Ectodermal cell (in vitro differentiated cells): ENCODE results near the gene EXD3.
"Not testable (repeated sequence)": the region's sequence is repeated elsewhere in the genome, so short reads cannot be mapped to it uniquely, and the experiment has no call there.

ENCODE experiments used
- H3K27ac ChIP-seq: 2 replicates; pipeline ENCODE4 v1.7.0; 2013; ENCODE audit warnings: mild to moderate bottlenecking, low read depth, low read length; ENCODE audit not compliant: insufficient read depth, poor library complexity, severe bottlenecking
- H3K27me3 ChIP-seq: 2 replicates; pipeline ENCODE4 v1.7.0; 2013; ENCODE audit warnings: mild to moderate bottlenecking, low read length; ENCODE audit not compliant: insufficient read depth, control insufficient read depth, poor library complexity, severe bottlenecking
- H3K36me3 ChIP-seq: one replicate; pipeline ENCODE4 v1.7.0; 2013; ENCODE audit warnings: low read length; ENCODE audit not compliant: control insufficient read depth, insufficient read depth
- H3K4me1 ChIP-seq: one replicate; pipeline ENCODE4 v1.7.0; 2013; ENCODE audit warnings: low read length; ENCODE audit not compliant: control insufficient read depth, insufficient read depth
- H3K4me3 ChIP-seq: 2 replicates; pipeline ENCODE4 v1.7.0; 2013; ENCODE audit warnings: low read depth, low read length, control low read depth; ENCODE audit not compliant: insufficient read depth
- H3K9me3 ChIP-seq: 2 replicates; pipeline ENCODE4 v1.7.0; 2013; ENCODE audit warnings: mild to moderate bottlenecking, low read length, moderate library complexity; ENCODE audit not compliant: control insufficient read depth
- WGBS, 2 experiments: methylation state at CpG; one replicate each; pipeline ENCODE4 v1.1.7; 2013; ENCODE audit warnings: missing lambda C conversion rate in 2 of 2; 5-methylcytosine and 5-hydroxymethylcytosine counted together

Gene EXD3

GRCh38 chr9:137410236-137410890 is 12.6 kb downstream of the EXD3 start:
- not testable (repeated sequence) for H3K4me3 ChIP-seq, H3K36me3 ChIP-seq, H3K27ac ChIP-seq, H3K9me3 ChIP-seq, H3K27me3 ChIP-seq
- peaks cover 10% of the 10 kb centered on the region for H3K4me1 ChIP-seq
- 91 to 92% methylated on average over 18 of the region's 18 CpGs for WGBS, 2 experiments

- Histone ChIP-seq H3K27ac (no peak overlapping the region), H3K4me1 (peaks cover 10% of the 10 kb centered on the region), H3K4me3 (no peak overlapping the region), H3K27me3 (peaks cover 8% of the 10 kb centered on the region), H3K9me3 (no peaks in the 10 kb centered on the region), H3K36me3 (no peaks in the 10 kb centered on the region)
- 88 to 95% methylated on average over 11 of the region's 11 CpGs for WGBS, 2 experiments
Observed at GRCh38 chr9:137409515-137409914, 13.4 kb downstream of the EXD3 start.

DNA sequence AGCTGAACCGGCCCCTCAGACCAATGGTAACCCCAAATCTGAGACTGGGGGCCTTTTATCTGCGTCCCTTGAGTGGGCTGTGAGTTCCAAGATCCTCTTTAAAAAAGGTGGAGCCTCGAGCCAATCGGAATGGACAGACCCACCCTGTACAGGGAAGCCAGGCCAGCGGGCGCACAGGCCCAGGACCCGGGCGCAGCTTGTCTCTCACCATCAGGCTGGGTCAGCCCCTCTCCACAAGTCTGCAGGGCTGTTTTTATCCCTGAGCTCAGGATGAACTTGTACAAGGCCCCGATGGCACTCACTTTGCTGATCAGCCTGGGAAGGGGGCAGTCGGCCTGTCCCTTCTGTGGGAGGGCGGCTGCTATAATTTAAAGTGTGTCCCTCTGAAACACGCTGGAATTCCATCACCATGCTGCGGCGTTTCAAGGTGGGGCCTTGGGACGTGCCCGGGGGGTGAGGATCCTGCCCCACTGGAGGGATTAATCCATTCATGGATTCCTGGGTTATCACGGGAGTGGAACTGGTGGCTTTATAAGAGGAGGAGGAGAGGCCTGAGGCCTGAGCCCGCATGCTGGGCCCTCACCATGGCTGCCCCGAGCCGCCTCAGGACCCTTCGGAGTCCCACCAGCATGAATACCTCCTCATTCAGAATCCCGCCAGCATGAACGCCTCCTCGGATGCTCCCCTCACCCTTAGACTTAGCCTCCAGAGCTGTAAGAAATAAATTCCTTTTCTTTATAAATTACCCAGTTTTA is 14.1 kb downstream of the EXD3 start:
- H3K36me3 ChIP-seq: no peaks in the 10 kb centered on the region
- H3K4me1 ChIP-seq: peaks cover 10% of the 10 kb centered on the region
- no peak overlapping the region for H3K4me3 ChIP-seq
- WGBS, 2 experiments: 93 to 95% methylated on average over 23 to 24 of the region's 24 CpGs
- no peaks in the 10 kb centered on the region for H3K9me3 ChIP-seq
- H3K27ac ChIP-seq: no peak overlapping the region
- H3K27me3 ChIP-seq: peaks cover 8% of the 10 kb centered on the region

- no peak overlapping the region for H3K27ac ChIP-seq
- H3K4me1 ChIP-seq: peaks cover 9% of the 10 kb centered on the region
- H3K9me3 ChIP-seq: no peaks in the 10 kb centered on the region
- 81 to 83% methylated on average over 31 of the region's 31 CpGs for WGBS, 2 experiments
- H3K36me3 ChIP-seq: no peaks in the 10 kb centered on the region
- peaks cover 8% of the 10 kb centered on the region for H3K27me3 ChIP-seq
- no peak overlapping the region for H3K4me3 ChIP-seq
Observed at GRCh38 chr9:137407590-137408300, 15.2 kb downstream of the EXD3 start.

- Histone ChIP-seq H3K4me1 (peaks cover 5% of the 10 kb centered on the region), H3K9me3 (no peaks in the 10 kb centered on the region), H3K27me3 (peaks cover 8% of the 10 kb centered on the region), H3K36me3 (no peaks in the 10 kb centered on the region), H3K4me3 (peak overlapping the region; percentile 26), H3K27ac (no peak overlapping the region)
- 4% methylated on average over 63 of the region's 63 CpGs for WGBS, 2 experiments
Observed at GRCh38 chr9:137406876-137407589, 15.9 kb downstream of the EXD3 start.

DNA sequence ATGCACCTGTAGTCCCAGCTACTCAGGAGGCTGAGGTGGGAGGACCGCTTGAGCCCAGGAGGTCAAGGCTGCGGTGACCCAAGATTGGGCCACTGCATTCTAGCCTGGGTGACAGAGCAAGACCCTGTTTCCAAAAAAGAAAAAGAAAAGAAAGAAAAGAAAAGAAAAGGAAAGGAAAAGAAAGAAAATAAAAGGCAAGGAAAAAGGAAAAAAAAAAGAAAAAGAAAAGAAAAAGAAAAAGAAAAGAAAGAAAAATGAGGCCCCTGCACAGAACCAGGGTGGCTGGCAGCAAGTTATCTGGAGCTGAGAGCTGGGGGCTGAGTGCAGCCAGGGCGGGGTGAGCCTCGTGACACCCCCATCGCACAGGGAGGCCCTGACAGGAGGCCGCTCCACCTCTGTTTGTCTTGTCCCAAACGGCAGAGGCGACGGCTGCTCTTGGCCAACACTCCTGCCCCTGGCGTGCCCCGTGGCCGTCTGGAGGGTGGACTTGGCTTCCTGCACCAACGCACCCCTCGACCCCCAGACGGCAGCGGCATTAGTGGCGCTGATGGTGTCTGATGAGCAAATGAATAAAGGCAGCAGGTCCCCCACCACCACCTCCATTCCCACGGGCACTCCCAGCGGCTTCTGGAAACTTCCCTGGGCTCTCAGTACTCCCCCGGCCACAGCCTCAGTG is 16.7 kb downstream of the EXD3 start:
- H3K4me1 ChIP-seq: peaks cover 5% of the 10 kb centered on the region
- H3K27ac ChIP-seq: no peak overlapping the region
- H3K36me3 ChIP-seq: no peaks in the 10 kb centered on the region
- WGBS, 2 experiments: 83% methylated on average over 20 of the region's 20 CpGs
- H3K9me3 ChIP-seq: no peaks in the 10 kb centered on the region
- H3K4me3 ChIP-seq: peak overlapping the region; percentile 26
- H3K27me3 ChIP-seq: peaks cover 8% of the 10 kb centered on the region

GRCh38 chr9:137405677-137406081 is 17.3 kb downstream of the EXD3 start:
- Histone ChIP-seq H3K9me3 (no peaks in the 10 kb centered on the region), H3K4me1 (peaks cover 5% of the 10 kb centered on the region), H3K27me3 (peaks cover 8% of the 10 kb centered on the region), H3K4me3 (no peak overlapping the region), H3K36me3 (no peaks in the 10 kb centered on the region), H3K27ac (no peak overlapping the region)
- 93 to 94% methylated on average over 11 of the region's 11 CpGs for WGBS, 2 experiments

- no peak overlapping the region for H3K4me3 ChIP-seq
- H3K4me1 ChIP-seq: peaks cover 5% of the 10 kb centered on the region
- peaks cover 8% of the 10 kb centered on the region for H3K27me3 ChIP-seq
- no peak overlapping the region for H3K27ac ChIP-seq
- no peaks in the 10 kb centered on the region for H3K36me3 ChIP-seq
- 92 to 93% methylated on average over 24 of the region's 24 CpGs for WGBS, 2 experiments
- no peaks in the 10 kb centered on the region for H3K9me3 ChIP-seq
Observed at GRCh38 chr9:137404961-137405567, 17.9 kb downstream of the EXD3 start.

DNA sequence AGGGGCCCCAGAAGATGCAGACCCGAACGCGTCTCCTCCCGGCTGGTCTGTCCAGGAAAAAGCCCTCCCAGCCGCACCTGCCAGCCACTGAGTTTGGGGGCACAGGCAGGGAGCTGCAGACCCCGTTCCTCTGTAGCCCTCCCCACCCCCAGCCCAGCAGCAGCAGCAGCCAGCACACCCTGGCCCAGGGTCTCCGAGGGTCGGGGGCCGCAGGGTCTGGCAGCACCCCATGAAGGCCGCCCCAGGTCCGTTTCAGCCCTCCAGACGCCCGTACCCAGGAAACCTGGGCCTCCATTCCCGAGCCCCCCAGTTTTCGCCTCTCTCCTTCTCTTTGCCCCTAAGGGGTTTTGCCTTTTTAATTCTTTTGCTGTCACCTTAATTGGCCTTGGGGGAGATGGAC is 19.7 kb downstream of the EXD3 start:
- Histone ChIP-seq H3K4me3 (no peak overlapping the region), H3K9me3 (no peaks in the 10 kb centered on the region), H3K27ac (no peak overlapping the region), H3K27me3 (peaks cover 8% of the 10 kb centered on the region), H3K36me3 (no peaks in the 10 kb centered on the region), H3K4me1 (peaks cover 5% of the 10 kb centered on the region)
- WGBS, 2 experiments: 95 to 96% methylated on average over 15 of the region's 15 CpGs
